Activated CD4-positive, alpha-beta T cell treated with anti-CD3 and anti-CD28 coated beads, Interleukin-2, amount 50 U/mL, for 4 hours (primary cell): Measurements from ENCODE around the gene EIF2S2.
"Not testable (repeated sequence)": the region's sequence is repeated elsewhere in the genome, so short reads cannot be mapped to it uniquely, and the experiment has no call there.

ENCODE experiments used
- DNase-seq, 2 experiments: peaks; one replicate each; pipeline ENCODE4 v3.0.0-alpha.2; 2020

EIF2S2 gene, protein sequence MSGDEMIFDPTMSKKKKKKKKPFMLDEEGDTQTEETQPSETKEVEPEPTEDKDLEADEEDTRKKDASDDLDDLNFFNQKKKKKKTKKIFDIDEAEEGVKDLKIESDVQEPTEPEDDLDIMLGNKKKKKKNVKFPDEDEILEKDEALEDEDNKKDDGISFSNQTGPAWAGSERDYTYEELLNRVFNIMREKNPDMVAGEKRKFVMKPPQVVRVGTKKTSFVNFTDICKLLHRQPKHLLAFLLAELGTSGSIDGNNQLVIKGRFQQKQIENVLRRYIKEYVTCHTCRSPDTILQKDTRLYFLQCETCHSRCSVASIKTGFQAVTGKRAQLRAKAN

DNA sequence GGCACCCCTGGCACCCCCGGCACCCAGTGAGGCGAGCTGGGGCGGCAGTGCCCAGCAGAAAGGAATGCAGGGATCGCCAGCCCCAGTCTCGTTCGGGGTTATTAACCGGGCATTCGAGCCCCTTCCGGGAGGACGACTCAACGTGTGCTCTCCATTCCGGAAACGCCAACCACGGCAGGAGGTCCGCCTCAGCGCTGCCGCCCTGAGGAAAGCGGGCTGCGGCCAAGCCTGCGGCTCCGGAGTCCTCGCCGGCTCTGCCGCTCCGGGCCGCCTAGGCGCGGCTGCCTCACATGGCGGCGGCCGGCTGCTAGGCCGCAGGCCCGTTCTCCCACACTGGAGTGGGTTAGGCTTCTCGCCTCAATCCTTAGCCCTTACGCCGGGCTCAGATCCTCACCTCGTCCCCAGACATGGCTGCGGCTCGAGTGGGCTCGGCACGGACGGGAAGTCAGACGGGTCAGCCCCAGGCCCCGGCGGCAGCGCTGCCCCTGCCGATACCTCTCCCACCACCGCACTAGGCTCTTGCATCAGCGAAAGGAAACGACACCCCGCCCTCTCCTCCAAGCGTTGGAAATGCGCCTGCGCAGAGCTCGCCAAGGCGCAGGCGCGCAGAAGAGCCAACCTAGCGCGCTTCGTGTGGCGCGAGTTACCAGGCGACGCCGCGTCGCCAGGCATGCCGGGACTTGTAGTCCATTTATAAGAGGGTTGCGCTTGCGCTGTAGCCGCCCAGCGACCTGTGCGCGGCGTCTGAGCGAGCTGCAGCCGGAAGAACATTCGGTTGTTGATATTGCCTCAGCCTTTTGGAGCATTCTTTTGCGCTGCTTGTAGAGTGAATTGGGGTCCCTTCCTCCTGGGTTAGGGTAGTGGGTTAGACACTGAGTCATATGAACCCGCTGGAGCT is at the start of gene EIF2S2:
EIF2S2 (minus strand) TSS at position 542 of the 898 bp plus-strand sequence; CDS start at position 409, 133 bp downstream.
- DNase-seq = peak; percentile 90 to 92

DNA sequence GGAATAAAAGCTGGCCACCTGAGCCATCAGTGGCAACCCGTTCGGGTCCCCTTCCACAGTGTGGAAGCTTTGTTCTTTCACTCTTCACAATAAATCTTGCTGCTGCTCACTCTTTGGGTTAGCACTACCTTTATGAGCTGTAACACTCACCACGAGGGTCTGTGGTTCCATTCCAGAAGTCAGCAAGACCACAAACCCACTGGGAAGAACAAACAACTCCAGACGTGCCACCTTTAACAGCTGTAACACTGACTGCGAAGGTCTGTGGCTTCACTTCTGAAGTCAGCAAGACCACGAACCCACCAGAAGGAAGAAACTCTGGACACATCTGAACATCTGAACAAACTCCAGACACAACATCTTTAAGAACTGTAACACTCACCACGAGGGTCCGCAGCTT is 45.7 kb upstream of the EIF2S2 start:
- not testable (repeated sequence) for DNase-seq

DNA sequence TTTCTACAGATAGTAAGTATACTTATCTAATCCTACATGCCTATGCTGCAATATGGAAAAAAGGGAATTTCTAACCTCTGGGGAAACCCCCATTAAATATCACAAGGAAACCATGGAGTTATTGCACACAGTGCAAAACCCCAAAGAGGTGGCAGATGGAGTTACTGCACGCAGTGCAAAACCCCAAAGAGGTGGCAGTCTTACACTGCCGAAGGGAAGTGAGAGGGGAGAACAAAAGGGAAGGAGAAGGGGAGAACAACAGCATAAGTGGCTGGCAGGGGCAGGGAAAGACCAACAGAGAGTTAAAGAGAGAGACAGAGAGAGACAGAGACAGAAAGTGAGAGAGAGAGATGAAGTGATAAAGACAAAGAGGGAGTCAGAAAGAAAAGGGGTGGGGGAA is 43.8 kb upstream of the EIF2S2 start:
- DNase-seq = no peak

DNA sequence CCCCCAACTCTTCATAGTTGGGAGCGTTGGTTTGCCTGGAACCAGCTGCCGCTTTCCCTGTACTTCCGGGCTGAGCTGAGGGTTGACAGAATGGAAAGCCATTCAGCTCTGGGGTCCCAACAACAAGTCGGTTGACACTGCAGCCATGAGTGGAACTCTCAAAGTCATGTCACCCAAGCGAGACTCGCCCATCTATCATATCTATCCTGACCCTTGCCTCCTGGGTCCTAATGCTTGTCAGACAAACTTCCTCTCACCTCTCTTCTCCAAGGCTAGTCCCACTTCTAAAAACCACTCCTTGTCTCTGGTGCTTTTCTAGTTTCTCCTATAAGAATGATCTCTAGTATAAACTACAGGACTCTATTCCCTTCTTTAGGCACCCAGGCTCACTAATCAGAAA is 41.1 kb upstream of the EIF2S2 start:
- DNase-seq = not testable (repeated sequence)

- DNase-seq = not testable (repeated sequence)
Measured at GRCh38 chr20:34152073-34152472, 40.0 kb upstream of the EIF2S2 start.

GRCh38 chr20:34150306-34151000 is 38.4 kb upstream of the EIF2S2 start:
- no peak for DNase-seq

GRCh38 chr20:34145280-34145819 is 33.3 kb upstream of the EIF2S2 start:
- no peak for DNase-seq

GRCh38 chr20:34143951-34144350 is 31.9 kb upstream of the EIF2S2 start:
- DNase-seq = no peak

GRCh38 chr20:34142121-34142520 is 30.1 kb upstream of the EIF2S2 start:
- no peak for DNase-seq

DNA sequence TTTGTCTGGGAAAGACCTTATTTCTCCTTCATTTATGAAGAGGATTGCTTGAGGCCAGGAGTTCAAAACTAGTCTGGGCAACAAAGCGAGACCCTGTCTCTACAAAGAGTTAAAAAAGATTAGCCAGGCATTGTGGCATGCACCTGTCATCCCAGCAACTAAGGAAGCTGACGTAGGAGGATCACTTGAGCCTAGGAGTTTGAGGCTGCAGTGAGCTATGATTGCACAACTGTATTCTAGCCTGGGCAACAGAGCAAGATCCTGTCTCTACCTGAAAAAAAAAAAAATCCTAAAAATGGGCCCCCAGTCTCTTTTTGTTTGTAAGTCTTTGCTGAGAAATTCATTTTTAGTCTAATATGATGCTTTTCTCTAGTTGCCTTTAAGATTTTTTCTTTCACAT is 29.2 kb upstream of the EIF2S2 start:
- no peak for DNase-seq

GRCh38 chr20:34135525-34136275 is 23.7 kb upstream of the EIF2S2 start:
- DNase-seq = not testable (repeated sequence)

- DNase-seq = not testable (repeated sequence)
Measured at GRCh38 chr20:34133365-34133860, 21.4 kb upstream of the EIF2S2 start.

DNA sequence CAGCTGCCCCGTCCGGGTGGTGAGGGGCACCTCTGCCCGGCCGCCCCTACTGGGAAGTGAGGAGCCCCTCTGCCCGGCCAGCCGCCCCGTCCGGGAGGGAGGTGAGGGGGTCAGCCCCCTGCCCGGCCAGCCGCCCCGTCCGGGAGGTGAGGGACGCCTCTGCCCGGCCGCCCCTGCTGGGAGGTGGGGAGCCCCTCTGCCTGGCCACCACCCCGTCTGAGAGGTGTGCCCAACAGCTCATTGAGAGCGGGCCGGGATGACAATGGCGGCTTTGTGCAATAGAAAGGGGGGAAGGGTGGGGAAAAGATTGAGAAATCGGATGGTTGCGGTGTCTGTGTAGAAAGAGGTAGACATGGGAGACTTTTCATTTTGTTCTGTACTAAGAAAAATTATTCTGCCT is 20.9 kb upstream of the EIF2S2 start:
- DNase-seq = not testable (repeated sequence)

DNA sequence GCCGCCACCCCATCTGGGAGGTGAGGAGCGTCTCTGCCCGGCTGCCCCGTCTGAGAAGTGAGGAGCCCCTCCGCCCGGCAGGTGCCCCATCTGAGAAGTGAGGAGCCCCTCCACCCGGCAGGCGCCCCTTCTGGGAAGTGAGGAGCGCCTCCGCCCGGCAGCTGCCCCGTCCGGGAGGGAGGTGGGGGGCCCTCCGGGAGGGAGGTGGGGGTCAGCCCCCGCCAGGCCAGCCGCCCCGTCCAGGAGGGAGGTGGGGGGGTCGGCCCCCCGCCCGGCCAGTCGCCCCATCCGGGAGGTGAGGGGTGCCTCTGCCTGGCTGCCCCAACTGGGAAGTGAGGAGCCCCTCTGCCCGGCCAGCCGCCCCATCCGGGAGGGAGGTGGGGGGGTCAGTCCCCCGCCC is 20.4 kb upstream of the EIF2S2 start:
- DNase-seq = not testable (repeated sequence)

DNA sequence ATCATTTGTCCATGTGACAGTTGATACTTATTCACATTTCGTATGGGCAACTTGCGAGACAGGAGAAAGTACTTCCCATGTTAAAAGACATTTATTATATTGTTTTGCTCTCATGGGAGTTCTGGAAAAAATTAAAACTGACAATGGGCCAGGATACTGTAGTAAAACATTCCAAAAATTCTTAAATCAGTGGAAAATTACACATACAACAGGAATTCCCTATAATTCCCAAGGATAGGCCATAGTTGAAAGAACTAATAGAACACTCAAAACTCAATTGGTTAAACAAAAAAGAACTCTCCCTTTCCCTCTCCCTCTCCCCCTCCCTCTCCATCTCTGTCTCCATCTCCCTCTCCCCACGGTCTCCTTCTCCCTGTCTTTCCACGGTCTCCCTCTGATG is 19.4 kb upstream of the EIF2S2 start:
- no peak for DNase-seq

GRCh38 chr20:34129518-34130162 is 17.6 kb upstream of the EIF2S2 start:
- DNase-seq = peak; percentile 19 to 37

GRCh38 chr20:34127792-34128191 is 15.7 kb upstream of the EIF2S2 start:
- DNase-seq = no peak

GRCh38 chr20:34124469-34125249 is 12.6 kb upstream of the EIF2S2 start:
- DNase-seq = no peak

GRCh38 chr20:34123309-34123708 is 11.3 kb upstream of the EIF2S2 start:
- DNase-seq = no peak

DNA sequence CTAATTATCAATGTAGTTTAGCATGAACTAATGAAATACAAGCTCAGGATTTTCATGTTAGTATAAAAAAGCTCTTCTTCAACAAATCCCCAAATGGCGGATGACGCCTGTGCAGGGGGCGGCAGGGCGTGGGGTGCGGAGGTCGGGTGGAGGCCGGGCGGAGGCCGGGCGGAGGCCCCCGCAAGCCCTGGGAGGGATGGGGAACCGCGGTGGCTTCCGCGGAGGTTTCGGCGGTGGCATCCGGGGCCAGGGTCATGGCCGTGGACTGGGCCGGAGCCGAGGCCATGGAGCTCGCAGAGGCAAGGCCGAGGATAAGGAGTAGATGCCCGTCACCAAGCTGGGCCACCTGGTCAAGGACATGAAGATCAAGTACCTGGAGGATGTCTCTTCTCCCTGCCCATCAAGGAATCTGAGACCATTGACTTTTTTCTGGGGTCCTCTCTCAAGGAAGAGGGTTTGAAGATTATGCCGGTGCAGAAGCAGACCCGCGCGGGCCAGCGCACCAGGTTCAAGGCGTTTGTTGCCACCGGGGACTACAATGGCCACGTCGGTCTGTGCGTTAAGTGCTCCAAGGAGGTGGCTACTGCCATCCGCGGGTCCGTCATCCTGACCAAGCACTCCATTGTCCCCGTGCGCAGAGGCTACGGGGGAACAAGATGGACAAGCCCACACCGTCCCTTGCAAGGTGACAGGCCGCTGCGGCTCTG is 10.4 kb upstream of the EIF2S2 start:
- no peak for DNase-seq
